H9 (cell line): ENCODE measurements around the gene MEF2C. TPM values are rescaled to one million over a fixed set of nuclear protein-coding genes. Genes with fewer than 3 reads are reported as not detected.
A peak's percentile ranks its signal among the peaks of the same experiment; 100 is the strongest.

Experiments
- DNase-seq: peaks from one replicate; pipeline ENCODE4 v3.0.0-alpha.2; 2017
- H2AFZ ChIP-seq: one replicate; pipeline ENCODE4 v1.6.1; 2013; ENCODE audit warnings: mild to moderate bottlenecking, low read length, control low read depth, moderate library complexity
- H2AK5ac ChIP-seq: 2 replicates; pipeline ENCODE4 v1.6.1; 2013; ENCODE audit warnings: low read length, control low read depth, mixed read lengths; ENCODE audit not compliant: insufficient read length
- H2BK120ac ChIP-seq: one replicate; pipeline ENCODE4 v1.6.1; 2013; ENCODE audit warnings: low read depth, mild to moderate bottlenecking, low read length, control low read depth, inconsistent platforms; ENCODE audit not compliant: poor library complexity, severe bottlenecking
- H2BK12ac ChIP-seq: 2 replicates; pipeline ENCODE4 v1.6.1; 2013; ENCODE audit warnings: low read length, control low read depth, mixed read lengths, low read depth; ENCODE audit not compliant: insufficient read length
- H2BK15ac ChIP-seq: 2 replicates; pipeline ENCODE4 v1.6.1; 2013; ENCODE audit warnings: low read depth, low read length, control low read depth
- H2BK20ac ChIP-seq: one replicate; pipeline ENCODE4 v1.6.1; 2013; ENCODE audit warnings: low read depth, mild to moderate bottlenecking, low read length, control low read depth, inconsistent platforms; ENCODE audit not compliant: poor library complexity, severe bottlenecking
- H2BK5ac ChIP-seq: 2 replicates; pipeline ENCODE4 v1.6.1; 2013; ENCODE audit warnings: low read length, control low read depth, mixed read lengths; ENCODE audit not compliant: insufficient read length
- H3K14ac ChIP-seq: 2 replicates; pipeline ENCODE4 v1.6.1; 2013; ENCODE audit warnings: low read length, control low read depth; ENCODE audit not compliant: insufficient read depth
- H3K18ac ChIP-seq: 2 replicates; pipeline ENCODE4 v1.6.1; 2013; ENCODE audit warnings: low read depth, mild to moderate bottlenecking, mixed read lengths, low read length, control low read depth; ENCODE audit not compliant: insufficient read length
- H3K23ac ChIP-seq: 2 replicates; pipeline ENCODE4 v1.6.1; 2013; ENCODE audit warnings: low read length, control low read depth, mixed read lengths, low read depth; ENCODE audit not compliant: insufficient read length
- H3K23me2 ChIP-seq: 2 replicates; pipeline ENCODE4 v1.6.1; 2013; ENCODE audit warnings: low read depth, mild to moderate bottlenecking, mixed read lengths, low read length, control low read depth; ENCODE audit not compliant: insufficient read length, poor library complexity, severe bottlenecking
- H3K27ac ChIP-seq: 2 replicates; pipeline ENCODE4 v1.5.1; 2013; ENCODE audit warnings: low read length, control low read depth, mixed read lengths, low read depth; ENCODE audit not compliant: insufficient read length
- H3K27me3 ChIP-seq: 2 replicates; pipeline ENCODE4 v1.6.1; 2013; ENCODE audit warnings: low read length, control low read depth, inconsistent platforms; ENCODE audit not compliant: insufficient read depth
- H3K4ac ChIP-seq: 2 replicates; pipeline ENCODE4 v1.6.1; 2013; ENCODE audit warnings: low read depth, mild to moderate bottlenecking, control low read depth, inconsistent platforms, low read length, moderate library complexity
- H3K4me1 ChIP-seq: 2 replicates; pipeline ENCODE4 v1.6.1; 2013; ENCODE audit warnings: low read length, control low read depth, inconsistent platforms; ENCODE audit not compliant: insufficient read depth
- H3K4me2 ChIP-seq: 2 replicates; pipeline ENCODE4 v1.6.1; 2013; ENCODE audit warnings: low read length, control low read depth, mixed read lengths; ENCODE audit not compliant: insufficient read length, insufficient read depth
- H3K56ac ChIP-seq: 2 replicates; pipeline ENCODE4 v1.6.1; 2013; ENCODE audit warnings: low read depth, mild to moderate bottlenecking, mixed read lengths, low read length, control low read depth; ENCODE audit not compliant: insufficient read length
- H3K79me1 ChIP-seq: 2 replicates; pipeline ENCODE4 v1.6.1; 2013; ENCODE audit warnings: low read depth, mild to moderate bottlenecking, moderate library complexity, low read length, control low read depth, inconsistent platforms; ENCODE audit not compliant: insufficient read depth, poor library complexity, severe bottlenecking
- H3K79me2 ChIP-seq: 2 replicates; pipeline ENCODE4 v1.6.1; 2013; ENCODE audit warnings: low read length, control low read depth, inconsistent platforms; ENCODE audit not compliant: insufficient read depth
- H3K9ac ChIP-seq: 2 replicates; pipeline ENCODE4 v1.6.1; 2013; ENCODE audit warnings: low read length, control low read depth, mixed read lengths; ENCODE audit not compliant: insufficient read length; ENCODE audit errors: extremely low read depth
- H3K9me3 ChIP-seq: one replicate; pipeline ENCODE4 v1.6.1; 2013; ENCODE audit warnings: low read depth, low read length, inconsistent platforms; ENCODE audit not compliant: control insufficient read depth
- H3T11ph ChIP-seq: one replicate; pipeline ENCODE4 v1.6.1; 2013; ENCODE audit warnings: mild to moderate bottlenecking, low read length, control low read depth, inconsistent platforms
- H4K20me1 ChIP-seq: one replicate; pipeline ENCODE4 v1.6.1; 2013; ENCODE audit not compliant: control insufficient read depth, insufficient read length, insufficient read depth
- H4K5ac ChIP-seq: 2 replicates; pipeline ENCODE4 v1.6.1; 2013; ENCODE audit warnings: low read depth, mild to moderate bottlenecking, mixed read lengths, low read length, control low read depth; ENCODE audit not compliant: insufficient read length
- H4K8ac ChIP-seq: replicated peaks from 2 replicates; pipeline ENCODE4 v1.6.1; 2013; ENCODE audit warnings: low read length, control low read depth, mixed read lengths, low read depth; ENCODE audit not compliant: insufficient read length
- H4K91ac ChIP-seq: 2 replicates; pipeline ENCODE4 v1.6.1; 2013; ENCODE audit warnings: low read depth, mild to moderate bottlenecking, moderate library complexity, mixed read lengths, low read length, control low read depth; ENCODE audit not compliant: insufficient read length
- H3K27ac Mint-ChIP-seq, 3 experiments: 2 replicates in 2 of 3; 3 replicates in 1 of 3; pipeline ENCODE4 v1.8.0; 2020 to 2021; ENCODE audit warnings: mixed read lengths in 3 of 3, mild to moderate bottlenecking in 1 of 3, moderate library complexity in 1 of 3
- H3K27me3 Mint-ChIP-seq: 2 replicates; pipeline ENCODE4 v1.8.0; 2021; ENCODE audit warnings: low read depth, mild to moderate bottlenecking, moderate library complexity, mixed read lengths
- H3K36me3 Mint-ChIP-seq, 3 experiments: 2 replicates in 2 of 3; 3 replicates in 1 of 3; pipeline ENCODE4 v1.8.0; 2020 to 2021; ENCODE audit warnings: low read depth in 3 of 3, mixed read lengths in 3 of 3; ENCODE audit not compliant: insufficient read depth in 1 of 3
- H3K4me1 Mint-ChIP-seq, 2 experiments: 2 replicates each; pipeline ENCODE4 v1.8.0; 2020; ENCODE audit warnings: mixed read lengths in 2 of 2
- H3K4me3 Mint-ChIP-seq, 2 experiments: 2 replicates in 1 of 2; 3 replicates in 1 of 2; pipeline ENCODE4 v1.8.0; 2020 to 2021; ENCODE audit warnings: mild to moderate bottlenecking in 2 of 2, mixed read lengths in 2 of 2, moderate library complexity in 1 of 2
- H3K9me3 Mint-ChIP-seq, 2 experiments: 2 replicates in 1 of 2; 3 replicates in 1 of 2; pipeline ENCODE4 v1.8.0; 2020; ENCODE audit warnings: mild to moderate bottlenecking in 2 of 2, mixed read lengths in 2 of 2, moderate library complexity in 1 of 2
- CTCF ChIP-seq: fragments of 200-600 bp; sonication (generic); conservative IDR thresholded peaks from 3 replicates; pipeline ENCODE4 v1.8.0; 2021; ENCODE audit warnings: antibody characterized with exemption, mild to moderate bottlenecking
- WGBS: extraction: QIAGEN DNeasy Blood & Tissue Kit; methylation state at CpG from one replicate; pipeline ENCODE4 v1.1.7; 2013; ENCODE audit warnings: missing lambda C conversion rate, low lambda C conversion rate, mixed read lengths; ENCODE audit not compliant: insufficient read length; ENCODE audit errors: extremely low coverage; 5-methylcytosine and 5-hydroxymethylcytosine counted together
- total RNA-seq: library from RNA; stranded (reverse); gene quantifications from 2 replicates; pipeline ENCODE4 v1.2.1, GENCODE V29; 2021

Gene MEF2C
- total RNA-seq, 1 experiment from 2014 or later: 0.11 TPM

- WGBS: no CpG with 5 or more reads among the region's 5 CpGs
- H3K27ac Mint-ChIP-seq: peak overlapping the region in 2 of 3 experiments; percentile 28 to 67; a peak in 1 of 7 replicates
Measured at GRCh38 chr5:88732181-88732633, 150.8 kb downstream of the MEF2C start.

More at GRCh38 chr5:88732181-88732633, 150.8 kb downstream of the MEF2C start:
- no peaks in the 10 kb centered on the region for H4K20me1 ChIP-seq
- H2BK120ac ChIP-seq: no peak overlapping the region
- no peaks in the 10 kb centered on the region for H3K23me2 ChIP-seq
- DNase-seq: no peak
- H4K5ac ChIP-seq: no peak overlapping the region
- H3K4me1 ChIP-seq: no peaks in the 10 kb centered on the region; the same call in 1 of the 2 replicates
- H2AK5ac ChIP-seq: no peak overlapping the region
- no peak overlapping the region for H3K27ac ChIP-seq
- Mint-ChIP-seq H3K4me1 (peaks cover 7 to 11% of the 10 kb centered on the region in 2 experiments), H3K9me3 (no peaks in the 10 kb centered on the region), H3K36me3 (no peaks in the 10 kb centered on the region), H3K4me3 (no peak overlapping the region), H3K27me3 (no peaks in the 10 kb centered on the region)
- no peak overlapping the region for H4K91ac ChIP-seq
- H3K4ac ChIP-seq: no peak overlapping the region
- no peak overlapping the region for H3K4me2 ChIP-seq
- no peak overlapping the region for H3K56ac ChIP-seq
- H3K18ac ChIP-seq: no peak overlapping the region
- no peaks in the 10 kb centered on the region for H3K27me3 ChIP-seq
- H2BK15ac ChIP-seq: no peak overlapping the region
- no peak overlapping the region for H3T11ph ChIP-seq
- no peaks in the 10 kb centered on the region for H3K79me1 ChIP-seq
- no peaks in the 10 kb centered on the region for H3K9me3 ChIP-seq
- H2AFZ ChIP-seq: no peak overlapping the region
- no peak overlapping the region for H3K23ac ChIP-seq
- no peak overlapping the region for H2BK20ac ChIP-seq
- H3K14ac ChIP-seq: no peak overlapping the region
- no peak for TF ChIP-seq CTCF
- H3K79me2 ChIP-seq: no peaks in the 10 kb centered on the region
- no peak overlapping the region for H4K8ac ChIP-seq
- H2BK5ac ChIP-seq: no peak overlapping the region
- H3K9ac ChIP-seq: no peak overlapping the region
- H2BK12ac ChIP-seq: no peak overlapping the region
